Measurements from ENCODE around the gene AEN. TPM values are rescaled to one million over a fixed set of nuclear protein-coding genes. Genes with fewer than 3 reads are reported as not detected.

The AEN gene
- total RNA-seq, 2 experiments from 2014 or later = 55.5 to 55.7 TPM

DNA sequence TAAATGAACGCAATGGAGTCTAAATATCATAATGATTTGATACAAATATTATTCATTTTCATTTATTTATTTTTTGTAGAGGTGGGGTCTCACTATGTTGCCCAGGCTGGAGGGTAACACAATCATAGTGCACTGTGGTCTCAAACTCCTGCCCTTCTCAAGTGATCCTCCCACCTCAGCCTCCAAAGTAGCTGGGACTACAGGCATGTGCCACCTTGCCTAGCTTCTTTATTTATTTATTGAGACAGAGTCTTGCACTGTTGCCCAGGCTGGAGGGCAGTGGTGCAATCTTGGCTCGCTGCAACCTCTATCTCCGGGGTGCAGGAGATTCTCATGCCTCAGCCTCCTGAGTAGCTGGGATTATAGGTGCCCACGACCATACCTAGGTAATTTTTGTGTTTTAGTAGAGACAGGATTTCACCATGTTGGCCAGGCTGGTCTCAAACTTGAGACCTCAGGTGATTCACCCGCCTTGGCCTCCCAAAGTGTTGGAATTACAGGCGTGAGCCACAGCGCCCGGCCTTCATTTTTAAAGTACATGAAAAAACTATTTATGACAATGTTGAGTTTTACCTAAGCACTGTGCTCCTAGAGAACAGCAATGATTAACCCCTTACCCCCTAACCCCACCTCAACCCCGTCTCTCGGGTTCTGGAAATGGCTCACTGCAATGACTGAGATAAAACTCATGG, 4.0 kb upstream of the AEN start:
- Mint-ChIP-seq H3K9me3 (no peaks in the 10 kb centered on the region), H3K36me3 (peaks cover 6% of the 10 kb centered on the region), H3K27ac (no peak overlapping the region), H3K27me3 (peaks cover 4% of the 10 kb centered on the region), H3K4me3 (no peak overlapping the region), H3K4me1 (ENCODE audit: low read depth) (peaks cover 15% of the 10 kb centered on the region)
- ChIA-PET CTCF (no interaction called here), POLR2A (no interaction called here)
- no peak for DNase-seq
- intact Hi-C loops (cut with micrococcal nuclease) = no loop called here

DNA sequence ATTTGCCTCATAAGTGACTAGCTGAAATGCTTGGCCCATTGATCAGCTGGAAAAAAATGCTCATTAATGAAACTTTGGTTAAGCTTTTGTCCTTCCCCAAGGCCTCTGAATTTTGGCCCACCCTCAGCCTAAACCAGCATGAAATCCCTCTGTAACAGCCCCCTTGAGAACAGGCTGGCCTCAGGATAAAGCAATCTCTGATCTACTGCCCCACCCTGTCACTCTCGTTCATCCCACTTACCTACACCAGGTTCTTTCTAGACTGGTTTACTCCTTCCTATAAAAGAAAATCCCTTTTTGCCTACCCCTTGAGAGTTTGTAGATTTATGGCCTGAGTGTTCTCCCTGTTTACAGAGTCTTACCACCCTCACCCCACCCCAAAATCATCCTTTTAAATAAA, 3.4 kb upstream of the AEN start:
- Mint-ChIP-seq H3K27ac (no peak overlapping the region), H3K4me3 (no peak overlapping the region), H3K9me3 (no peaks in the 10 kb centered on the region), H3K36me3 (peaks cover 12% of the 10 kb centered on the region), H3K4me1 (ENCODE audit: low read depth) (peaks cover 18% of the 10 kb centered on the region), H3K27me3 (peaks cover 4% of the 10 kb centered on the region)
- ChIA-PET CTCF (no interaction called here), POLR2A (no interaction called here)
- DNase-seq = no peak
- intact Hi-C loops (cut with micrococcal nuclease) = no loop called here

DNA sequence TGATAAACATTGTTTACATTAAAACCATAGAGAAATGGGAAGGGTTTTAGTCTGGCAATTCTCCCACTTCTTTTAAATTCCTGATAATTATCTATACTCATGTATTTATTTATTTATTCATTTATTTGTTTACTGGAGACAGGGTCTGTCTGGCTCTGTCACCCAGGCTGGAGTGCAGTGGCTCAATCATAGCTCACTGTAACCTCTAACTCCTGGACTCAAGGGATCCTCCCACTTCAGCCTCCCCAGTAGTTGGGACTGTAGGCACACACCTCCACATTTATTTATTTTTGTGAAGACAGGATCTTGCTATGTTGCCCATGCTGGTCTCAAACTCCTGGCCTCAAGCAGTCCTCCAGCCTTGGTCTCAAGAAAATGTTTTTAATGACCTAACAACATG, 2.5 kb upstream of the AEN start:
- Mint-ChIP-seq H3K27me3 (no peaks in the 10 kb centered on the region), H3K36me3 (peaks cover 14% of the 10 kb centered on the region), H3K27ac (no peak overlapping the region), H3K4me3 (no peak overlapping the region), H3K4me1 (ENCODE audit: low read depth) (peaks cover 22% of the 10 kb centered on the region), H3K9me3 (no peaks in the 10 kb centered on the region)
- CTCF ChIA-PET = no interaction called here
- no peak for DNase-seq
- POLR2A ChIA-PET = no interaction called here
- intact Hi-C loops (cut with micrococcal nuclease) = no loop called here

DNA sequence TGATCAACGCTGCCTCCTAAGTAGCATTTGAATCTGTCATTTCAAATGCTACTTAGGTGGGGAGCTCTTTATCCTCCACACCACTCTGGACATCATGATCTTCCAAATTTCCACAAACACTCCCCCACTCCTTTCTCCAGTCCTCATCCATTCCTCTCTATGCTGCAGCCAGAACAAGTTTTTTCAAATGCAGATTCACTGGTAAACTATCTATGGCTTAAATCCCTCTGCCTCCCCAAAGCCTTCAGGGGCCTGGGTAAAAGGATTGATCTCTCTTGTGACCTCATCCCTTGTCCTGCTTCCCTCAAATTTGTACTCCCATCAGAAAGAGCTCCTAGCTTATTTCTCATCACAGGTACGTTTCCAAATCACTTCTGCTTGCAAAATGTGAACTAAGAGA, 1.3 kb upstream of the AEN start:
- CTCF ChIA-PET = interaction anchor here (0.6 kb wide), 1 partner anchor 298 kb away, joined by 3 read pairs; no protein-coding TSS in a partner anchor
- Mint-ChIP-seq H3K27ac (no peak overlapping the region), H3K27me3 (no peaks in the 10 kb centered on the region), H3K4me1 (ENCODE audit: low read depth) (peaks cover 33% of the 10 kb centered on the region), H3K36me3 (peaks cover 21% of the 10 kb centered on the region), H3K9me3 (no peaks in the 10 kb centered on the region), H3K4me3 (no peak overlapping the region)
- DNase-seq = no peak
- intact Hi-C loops (cut with micrococcal nuclease) = loop anchor here (5.0 to 10.0 kb wide), 4 partner anchors 398 to 715 kb away; partner anchors contain the start of genes ABHD2 and POLG
- POLR2A ChIA-PET = no interaction called here

DNA sequence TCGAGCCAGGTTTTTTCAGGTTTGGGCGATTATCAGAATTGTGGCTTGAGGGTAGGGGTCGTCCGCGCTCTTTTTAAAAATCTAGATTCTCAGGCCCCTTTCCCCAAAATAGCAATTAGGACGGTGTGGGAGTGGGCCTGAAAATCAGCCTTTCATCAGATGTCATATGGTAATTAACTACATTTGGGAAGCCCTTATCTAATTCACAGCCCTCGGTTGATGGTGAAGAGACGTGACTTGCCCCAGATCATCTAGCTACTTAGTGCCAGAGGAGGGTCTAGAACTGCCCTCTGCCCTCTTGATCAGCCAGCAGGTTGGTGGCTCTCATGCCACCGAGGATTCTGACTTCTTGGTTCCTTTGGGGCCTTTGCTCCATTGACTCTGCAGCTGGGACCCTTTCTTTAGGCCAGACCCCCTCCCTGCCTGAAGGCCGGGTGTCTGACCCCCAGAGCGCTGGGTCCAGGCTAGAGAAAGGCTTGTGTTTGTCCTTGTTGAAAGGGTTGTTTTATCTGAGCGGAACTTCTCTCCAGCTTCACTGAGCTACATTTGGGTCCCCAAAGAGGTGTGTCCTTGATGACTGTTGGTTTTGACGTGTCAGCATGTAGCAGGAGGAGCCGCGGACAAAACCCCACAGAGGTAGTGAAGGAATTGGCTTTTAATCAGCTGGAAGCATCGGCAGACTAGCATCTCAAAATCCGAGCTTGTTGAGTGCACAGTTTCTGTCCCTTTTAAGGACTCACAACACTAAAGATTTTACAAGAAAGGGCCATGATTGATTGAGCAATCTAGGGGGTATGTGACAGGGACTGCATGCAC, 857 bp downstream of the AEN start:
- H3K9me3 Mint-ChIP-seq = no peaks in the 10 kb centered on the region
- intact Hi-C loops (cut with micrococcal nuclease) = loop anchor here (1.0 to 10.0 kb wide), 6 partner anchors 155 to 713 kb away; partner anchors contain the start of genes ABHD2, HAPLN3, MRPL46 and MRPS11
- DNase-seq = peak; percentile 76
- H3K4me1 Mint-ChIP-seq (ENCODE audit: low read depth) = peaks cover 47% of the 10 kb centered on the region
- peak overlapping the region; percentile 97 for H3K27ac Mint-ChIP-seq
- ChIA-PET CTCF (no interaction called here), POLR2A (interaction anchor here (0.6 to 1.3 kb wide), 5 partner anchors 11 to 156 kb away, joined by 3 to 7 read pairs (median 4); partner anchors contain the start of genes MRPL46 and MRPS11)
- H3K27me3 Mint-ChIP-seq = no peaks in the 10 kb centered on the region
- peak overlapping the region; percentile 94 for H3K4me3 Mint-ChIP-seq
- H3K36me3 Mint-ChIP-seq = peaks cover 37% of the 10 kb centered on the region

DNA sequence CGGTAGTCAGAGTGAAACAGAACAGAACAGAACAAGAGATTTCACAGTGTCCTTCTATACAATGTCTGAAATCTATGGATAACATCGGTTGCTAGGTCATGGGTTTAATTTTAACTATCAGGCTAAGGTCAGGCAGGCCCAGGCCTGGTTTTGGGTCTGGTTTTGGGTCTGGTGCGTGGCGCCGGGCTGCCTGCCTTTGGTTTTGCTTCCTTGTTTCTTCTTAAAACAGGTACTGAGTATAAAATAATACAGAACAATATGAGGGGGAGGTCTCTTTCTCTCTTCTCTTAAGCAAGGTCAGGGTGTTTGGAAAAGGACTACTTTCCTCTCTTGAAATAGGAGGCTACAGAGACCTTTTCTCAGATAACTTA, 1.4 kb downstream of the AEN start:
- POLR2A ChIA-PET = interaction anchor here (0.9 to 1.3 kb wide), 3 partner anchors 13 to 156 kb away, joined by 4 to 7 read pairs (median 5); partner anchors contain the start of genes MRPL46 and MRPS11
- Mint-ChIP-seq H3K4me3 (peak overlapping the region; percentile 94), H3K4me1 (ENCODE audit: low read depth) (peaks cover 53% of the 10 kb centered on the region), H3K27me3 (no peaks in the 10 kb centered on the region), H3K36me3 (peaks cover 43% of the 10 kb centered on the region), H3K27ac (peak overlapping the region; percentile 97), H3K9me3 (no peaks in the 10 kb centered on the region)
- intact Hi-C loops (cut with micrococcal nuclease) = loop anchor here (1.0 to 10.0 kb wide), 6 partner anchors 155 to 712 kb away; partner anchors contain the start of genes ABHD2, HAPLN3, MRPL46 and MRPS11
- peak; percentile 23 for DNase-seq
- CTCF ChIA-PET = no interaction called here

- CTCF ChIA-PET = interaction anchor here (1.9 to 3.5 kb wide), 4 partner anchors 10 to 181 kb away, joined by 5 to 30 read pairs (median 17); no protein-coding TSS in a partner anchor
- Mint-ChIP-seq H3K9me3 (no peaks in the 10 kb centered on the region), H3K36me3 (peaks cover 47% of the 10 kb centered on the region), H3K4me3 (peak overlapping the region; percentile 94), H3K27ac (peak overlapping the region; percentile 97), H3K4me1 (ENCODE audit: low read depth) (peaks cover 58% of the 10 kb centered on the region), H3K27me3 (no peaks in the 10 kb centered on the region)
- peak; percentile 89 for DNase-seq
- intact Hi-C loops (cut with micrococcal nuclease) = loop anchor here (1.0 to 10.0 kb wide), 7 partner anchors 15 to 712 kb away; partner anchors contain the start of genes ABHD2, DET1, HAPLN3 and POLG
- POLR2A ChIA-PET = interaction anchor here (0.8 to 2.8 kb wide), 3 partner anchors 12 to 46 kb away, joined by 3 to 30 read pairs (median 22); partner anchors contain the start of gene ISG20
Measured at GRCh38 chr15:88623061-88623460, 1.9 kb downstream of the AEN start.

DNA sequence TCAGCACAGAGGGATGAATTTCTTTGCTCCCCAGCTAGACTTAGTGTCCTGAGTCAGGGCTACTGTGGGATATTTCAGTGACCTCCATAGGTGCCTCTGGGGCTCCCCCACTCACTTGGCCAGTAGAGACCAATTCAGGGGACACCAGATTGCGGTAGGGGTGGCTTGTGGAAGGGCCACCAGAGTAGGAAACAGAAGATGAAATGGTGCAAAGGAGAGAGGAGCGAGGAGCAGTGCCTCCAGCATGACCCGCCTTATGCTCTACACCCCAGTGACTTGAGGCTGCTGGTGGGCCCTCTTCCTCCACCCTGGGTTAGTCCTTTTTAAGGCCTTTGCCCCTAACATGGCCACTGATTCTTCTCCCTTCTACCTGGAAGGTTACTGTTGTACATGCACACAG, 2.5 kb downstream of the AEN start:
- DNase-seq = no peak
- Mint-ChIP-seq H3K4me3 (peak overlapping the region; percentile 94), H3K4me1 (ENCODE audit: low read depth) (peaks cover 64% of the 10 kb centered on the region), H3K27me3 (no peaks in the 10 kb centered on the region), H3K27ac (peak overlapping the region; percentile 97), H3K36me3 (peaks cover 53% of the 10 kb centered on the region), H3K9me3 (no peaks in the 10 kb centered on the region)
- ChIA-PET POLR2A (interaction anchor here (0.8 to 2.8 kb wide), 3 partner anchors 11 to 45 kb away, joined by 3 to 30 read pairs (median 22); partner anchors contain the start of gene ISG20), CTCF (interaction anchor here (1.0 to 3.5 kb wide), 8 partner anchors 9 to 273 kb away, joined by 3 to 30 read pairs (median 11); no protein-coding TSS in a partner anchor)
- intact Hi-C loops (cut with micrococcal nuclease) = loop anchor here (1.0 to 10.0 kb wide), 10 partner anchors 15 to 711 kb away; partner anchors contain the start of genes ABHD2, DET1, HAPLN3 and POLG

- H3K4me3 Mint-ChIP-seq = peak overlapping the region; percentile 94
- H3K27ac Mint-ChIP-seq = peak overlapping the region; percentile 97
- H3K9me3 Mint-ChIP-seq = no peaks in the 10 kb centered on the region
- peak; percentile 61 for DNase-seq
- CTCF ChIA-PET = interaction anchor here (0.6 to 3.5 kb wide), 27 partner anchors 9 to 1598 kb away, joined by 3 to 30 read pairs (median 4); no protein-coding TSS in a partner anchor
- intact Hi-C loops (cut with micrococcal nuclease) = loop anchor here (1.0 to 10.0 kb wide), 7 partner anchors 40 to 710 kb away; partner anchors contain the start of genes ABHD2 and POLG
- POLR2A ChIA-PET = interaction anchor here (0.5 to 2.8 kb wide), 5 partner anchors 11 to 147 kb away, joined by 3 to 30 read pairs (median 4); partner anchors contain the start of gene ISG20
- H3K36me3 Mint-ChIP-seq = peaks cover 60% of the 10 kb centered on the region
- H3K27me3 Mint-ChIP-seq = no peaks in the 10 kb centered on the region
- H3K4me1 Mint-ChIP-seq (ENCODE audit: low read depth) = peaks cover 71% of the 10 kb centered on the region
Measured at GRCh38 chr15:88624156-88624970, 3.2 kb downstream of the AEN start.

- intact Hi-C loops (cut with micrococcal nuclease) = loop anchor here (1.0 to 10.0 kb wide), 7 partner anchors 39 to 710 kb away; partner anchors contain the start of genes ABHD2 and POLG
- Mint-ChIP-seq H3K36me3 (peaks cover 67% of the 10 kb centered on the region), H3K9me3 (no peaks in the 10 kb centered on the region), H3K27ac (peak overlapping the region; percentile 97), H3K4me3 (peak overlapping the region; percentile 94), H3K27me3 (no peaks in the 10 kb centered on the region), H3K4me1 (ENCODE audit: low read depth) (peaks cover 78% of the 10 kb centered on the region)
- no peak for DNase-seq
- POLR2A ChIA-PET = interaction anchor here (0.5 to 2.8 kb wide), 4 partner anchors 10 to 147 kb away, joined by 3 to 30 read pairs (median 12); partner anchors contain the start of gene ISG20
- CTCF ChIA-PET = interaction anchor here (0.6 to 3.5 kb wide), 27 partner anchors 8 to 1598 kb away, joined by 3 to 30 read pairs (median 4); no protein-coding TSS in a partner anchor
Measured at GRCh38 chr15:88624971-88625490, 3.9 kb downstream of the AEN start.

Measured in activated CD4-positive, alpha-beta memory T cell treated with anti-CD3 and anti-CD28 coated beads for 36 hours (primary cell).